ENCODE measurements around the gene SSBP4.
A peak's percentile ranks its signal among the peaks of the same experiment; 100 is the strongest.

The SSBP4 gene

GRCh38 chr19:18436671-18437490 is 17.7 kb downstream of the SSBP4 start:
- Histone ChIP-seq H4K20me1 (peaks cover 49% of the 10 kb centered on the region), H3K4me3 (peak overlapping the region; percentile 86), H3K9ac (peak overlapping the region; percentile 71), H3K27me3 (no peaks in the 10 kb centered on the region), H3K36me3 (peaks cover 22% of the 10 kb centered on the region), H3K4me1 (peaks cover 75% of the 10 kb centered on the region), H3K27ac (peak overlapping the region; percentile 79), H3K9me3 (no peaks in the 10 kb centered on the region), H3K4me2 (peak overlapping the region; percentile 96)
- TF ChIP-seq Cebpa-rat (IDR thresholded peaks at IDR 0.05) = no peak

- Histone ChIP-seq H3K9me3 (no peaks in the 10 kb centered on the region), H4K20me1 (peaks cover 49% of the 10 kb centered on the region), H3K27me3 (no peaks in the 10 kb centered on the region), H3K4me2 (peak within 1 kb of the TSS; percentile 96), H3K27ac (peak within 1 kb of the TSS; percentile 85), H3K4me3 (peak within 1 kb of the TSS; percentile 86), H3K9ac (peak within 1 kb of the TSS; percentile 84), H3K4me1 (peaks cover 67% of the 10 kb centered on the region), H3K36me3 (peaks cover 23% of the 10 kb centered on the region)
- TF ChIP-seq Cebpa-rat (IDR thresholded peaks at IDR 0.05) = no peak
Observed at GRCh38 chr19:18437491-18438330, 18.5 kb downstream of the SSBP4 start, which contains the start of gene ISYNA1. Gene ISYNA1, minus strand, starts transcription at chr19:18438133. Its CDS starts 154 bp downstream, at chr19:18437979.

GRCh38 chr19:18438331-18439024 is 19.3 kb downstream of the SSBP4 start:
- Histone ChIP-seq H3K4me1 (peaks cover 71% of the 10 kb centered on the region), H3K27ac (peak overlapping the region; percentile 85), H3K9me3 (no peaks in the 10 kb centered on the region), H3K27me3 (no peaks in the 10 kb centered on the region), H3K36me3 (peaks cover 30% of the 10 kb centered on the region), H3K4me2 (peak overlapping the region; percentile 93), H3K4me3 (peak overlapping the region; percentile 86), H4K20me1 (peaks cover 49% of the 10 kb centered on the region), H3K9ac (peak overlapping the region; percentile 84; the same call in 1 of the 2 replicates)
- no peak for TF ChIP-seq Cebpa-rat (IDR thresholded peaks at IDR 0.05)

- Histone ChIP-seq H3K36me3 (peaks cover 38% of the 10 kb centered on the region), H3K4me2 (peak overlapping the region; percentile 93), H3K9ac (no peak overlapping the region; the same call in 1 of the 2 replicates), H3K9me3 (no peaks in the 10 kb centered on the region), H3K27ac (peak overlapping the region; percentile 85; the same call in 1 of the 2 replicates), H3K4me3 (peak overlapping the region; percentile 86; the same call in 1 of the 2 replicates), H3K27me3 (no peaks in the 10 kb centered on the region), H4K20me1 (peaks cover 51% of the 10 kb centered on the region), H3K4me1 (peaks cover 75% of the 10 kb centered on the region)
- no peak for TF ChIP-seq Cebpa-rat (IDR thresholded peaks at IDR 0.05)
Observed at GRCh38 chr19:18439025-18439909, 20.1 kb downstream of the SSBP4 start.

- H3K27me3 ChIP-seq = no peaks in the 10 kb centered on the region
- peaks cover 75% of the 10 kb centered on the region for H3K4me1 ChIP-seq
- no peak overlapping the region for H3K4me3 ChIP-seq
- no peak overlapping the region for H3K27ac ChIP-seq
- H3K36me3 ChIP-seq = peaks cover 39% of the 10 kb centered on the region
- H3K9me3 ChIP-seq = no peaks in the 10 kb centered on the region
- peaks cover 51% of the 10 kb centered on the region for H4K20me1 ChIP-seq
- no peak for TF ChIP-seq Cebpa-rat (IDR thresholded peaks at IDR 0.05)
- no peak overlapping the region for H3K4me2 ChIP-seq
- no peak overlapping the region for H3K9ac ChIP-seq
Observed at GRCh38 chr19:18439910-18440237, 20.7 kb downstream of the SSBP4 start.

GRCh38 chr19:18440415-18440877 is 21.2 kb downstream of the SSBP4 start:
- H3K27ac ChIP-seq = peak overlapping the region; percentile 9; the same call in 1 of the 2 replicates
- no peaks in the 10 kb centered on the region for H3K9me3 ChIP-seq
- TF ChIP-seq Cebpa-rat (IDR thresholded peaks at IDR 0.05) = no peak
- peaks cover 35% of the 10 kb centered on the region for H3K36me3 ChIP-seq
- peaks cover 46% of the 10 kb centered on the region for H4K20me1 ChIP-seq
- no peak overlapping the region for H3K4me3 ChIP-seq
- no peak overlapping the region for H3K9ac ChIP-seq
- peaks cover 74% of the 10 kb centered on the region for H3K4me1 ChIP-seq
- H3K27me3 ChIP-seq = no peaks in the 10 kb centered on the region
- 0 out of 2 replicates have a peak overlapping the region, but pooled peaks have one; percentile 10 for H3K4me2 ChIP-seq

GRCh38 chr19:18440936-18441803 is 22.0 kb downstream of the SSBP4 start:
- Histone ChIP-seq H3K4me3 (no peak overlapping the region), H3K27ac (peak overlapping the region; percentile 9; the same call in 1 of the 2 replicates), H3K4me2 (no peak overlapping the region)

More at GRCh38 chr19:18440936-18441803, 22.0 kb downstream of the SSBP4 start:
- TF ChIP-seq Cebpa-rat (IDR thresholded peaks at IDR 0.05) = no peak
- peaks cover 35% of the 10 kb centered on the region for H3K36me3 ChIP-seq
- peaks cover 74% of the 10 kb centered on the region for H3K4me1 ChIP-seq
- H3K27me3 ChIP-seq = no peaks in the 10 kb centered on the region
- H3K9ac ChIP-seq = no peak overlapping the region
- H4K20me1 ChIP-seq = peaks cover 46% of the 10 kb centered on the region
- H3K9me3 ChIP-seq = no peaks in the 10 kb centered on the region

Data from BLaER1 (cell line).